HEK293T (cell line): ENCODE data around the gene CDH13.

Experiments used
- ARNT ChIP-seq: fragments of 450-650 bp; IDR thresholded peaks from 2 replicates; pipeline ENCODE4 v1.6.1; 2017; ENCODE audit warnings: mild to moderate bottlenecking
- BHLHE40 ChIP-seq: fragments of 450-650 bp; IDR thresholded peaks from 2 replicates; pipeline ENCODE4 v1.6.1; 2016; ENCODE audit warnings: mild to moderate bottlenecking, moderate library complexity, borderline replicate concordance
- FOXM1 ChIP-seq: fragments of 450-650 bp; IDR thresholded peaks from 2 replicates; pipeline ENCODE4 v1.6.1; 2017; ENCODE audit warnings: mild to moderate bottlenecking, borderline replicate concordance
- HDGF ChIP-seq: fragments of 450-650 bp; IDR thresholded peaks from 2 replicates; pipeline ENCODE4 v1.6.1; 2017; ENCODE audit warnings: antibody characterized with exemption, borderline replicate concordance
- NFRKB ChIP-seq: fragments of 450-650 bp; IDR thresholded peaks from 2 replicates; pipeline ENCODE4 v1.6.1; 2016; ENCODE audit warnings: mild to moderate bottlenecking, moderate library complexity
- SUZ12 ChIP-seq: fragments of 450-650 bp; IDR thresholded peaks from 2 replicates; pipeline ENCODE4 v1.6.1; 2016; ENCODE audit warnings: mild to moderate bottlenecking
- ZNF384 ChIP-seq: fragments of 450-650 bp; IDR thresholded peaks from 2 replicates; pipeline ENCODE4 v1.6.1; 2016

DNA sequence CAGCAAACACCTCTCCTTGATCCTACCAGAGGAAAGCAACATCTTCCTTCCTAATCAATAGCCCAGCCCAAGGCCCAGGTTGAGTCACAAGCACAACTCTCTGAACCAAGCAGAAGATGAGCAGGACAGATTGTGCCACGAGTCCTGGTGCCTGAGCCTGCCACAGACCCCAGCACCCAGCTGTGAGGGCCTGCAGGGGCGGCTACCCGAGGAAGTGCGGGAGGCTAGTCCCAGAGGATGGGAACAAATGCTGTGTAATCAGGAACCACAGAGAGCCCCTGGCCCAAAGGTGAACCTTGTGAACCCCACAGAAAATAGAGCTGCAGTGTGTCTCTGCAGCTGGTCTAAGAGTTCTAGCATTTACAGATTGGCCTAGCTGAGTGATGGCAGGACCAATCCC lies 1054.2 kb downstream of the CDH13 start:
- TF ChIP-seq SUZ12, result no peak
- no peak for TF ChIP-seq HDGF
- TF ChIP-seq NFRKB, result no peak
- no peak for TF ChIP-seq ARNT
- no peak for TF ChIP-seq FOXM1
- no peak for TF ChIP-seq ZNF384
- TF ChIP-seq BHLHE40, result no peak
